HepG2 (cell line): ENCODE data around the gene TWNK. TPM values are rescaled to one million over a fixed set of nuclear protein-coding genes. Genes with fewer than 3 reads are reported as not detected.

Source experiments
- CBX1 ChIP-seq: IDR thresholded peaks from one replicate; pipeline ENCODE4 v1.6.1; 2016; ENCODE audit warnings: antibody characterized with exemption, low read depth
- CEBPG ChIP-seq: IDR thresholded peaks from 2 replicates; pipeline ENCODE4 v1.6.1; 2016
- CENPBD1 ChIP-seq: sonication (generic); formaldehyde crosslinking; IDR thresholded peaks from 2 replicates; pipeline ENCODE4 v1.8.0; 2022; ENCODE audit warnings: missing genetic modification reagents, low read depth, mild to moderate bottlenecking, borderline replicate concordance
- DZIP1 ChIP-seq: sonication (generic); formaldehyde crosslinking; IDR thresholded peaks from 2 replicates; pipeline ENCODE4 v1.5.0; 2020; ENCODE audit warnings: mild to moderate bottlenecking, missing genetic modification reagents
- E2F1 ChIP-seq: sonication (generic); formaldehyde crosslinking; IDR thresholded peaks from 2 replicates; pipeline ENCODE4 v1.5.0; 2020; ENCODE audit warnings: missing genetic modification reagents
- EZH2 ChIP-seq: conservative IDR thresholded peaks from 2 replicates; pipeline ENCODE4 v1.6.1; 2012; ENCODE audit warnings: mild to moderate bottlenecking, low read depth, low read length, moderate library complexity
- HNF1B ChIP-seq: sonication (generic); formaldehyde crosslinking; IDR thresholded peaks from 2 replicates; pipeline ENCODE4 v1.5.1; 2020; ENCODE audit warnings: mild to moderate bottlenecking, moderate library complexity, missing genetic modification reagents
- HNF4A ChIP-seq: sonication (generic); formaldehyde crosslinking; IDR thresholded peaks from 2 replicates; pipeline ENCODE4 v1.4.0; 2020; ENCODE audit warnings: missing genetic modification reagents
- HNRNPK ChIP-seq: fragments of 200-400 bp; formaldehyde crosslinking; IDR thresholded peaks from 2 replicates; pipeline ENCODE4 v1.6.1; 2018; ENCODE audit warnings: low read length, low read depth, moderate library complexity, mild to moderate bottlenecking; ENCODE audit not compliant: poor library complexity, severe bottlenecking
- JARID2 ChIP-seq: sonication (generic); formaldehyde crosslinking; IDR thresholded peaks from 2 replicates; pipeline ENCODE4 v1.8.1; 2023; ENCODE audit warnings: missing genetic modification reagents, inconsistent platforms; ENCODE audit not compliant: insufficient replicate concordance
- MED8 ChIP-seq: sonication (generic); formaldehyde crosslinking; IDR thresholded peaks from 2 replicates; pipeline ENCODE4 v1.8.1; 2023; ENCODE audit warnings: mild to moderate bottlenecking, missing genetic modification reagents; ENCODE audit not compliant: insufficient replicate concordance
- MIER2 ChIP-seq: IDR thresholded peaks from 2 replicates; pipeline ENCODE4 v1.6.1; 2016; ENCODE audit warnings: missing biosample characterization, missing genetic modification reagents
- PHF8 ChIP-seq: sonication (generic); formaldehyde crosslinking; IDR thresholded peaks from 2 replicates; pipeline ENCODE4 v1.5.0; 2020; ENCODE audit warnings: missing genetic modification reagents
- SSRP1 ChIP-seq: IDR thresholded peaks from 2 replicates; pipeline ENCODE4 v1.6.1; 2016; ENCODE audit warnings: control low read depth
- ZFYVE20 ChIP-seq: sonication (generic); formaldehyde crosslinking; IDR thresholded peaks from 2 replicates; pipeline ENCODE4 v1.8.0; 2023; ENCODE audit warnings: low read depth, mild to moderate bottlenecking, moderate library complexity, missing genetic modification reagents, borderline replicate concordance
- ZNF12 ChIP-seq: sonication (generic); formaldehyde crosslinking; IDR thresholded peaks from 2 replicates; pipeline ENCODE4 v1.5.0; 2020; ENCODE audit warnings: missing genetic modification reagents
- ZNF577 ChIP-seq: sonication (generic); formaldehyde crosslinking; IDR thresholded peaks from 2 replicates; pipeline ENCODE4 v1.4.0; 2020; ENCODE audit warnings: mild to moderate bottlenecking, low read depth, missing genetic modification reagents, borderline replicate concordance
- ZNF607 ChIP-seq: sonication (generic); formaldehyde crosslinking; IDR thresholded peaks from 2 replicates; pipeline ENCODE4 v1.5.1; 2020; ENCODE audit warnings: missing genetic modification reagents, mild to moderate bottlenecking, borderline replicate concordance
- ZNF839 ChIP-seq: sonication (generic); formaldehyde crosslinking; IDR thresholded peaks from 2 replicates; pipeline ENCODE4 v1.4.0; 2020; ENCODE audit warnings: missing genetic modification reagents, mild to moderate bottlenecking, borderline replicate concordance
- polyA plus RNA-seq, 8 experiments: library from polyadenylated mRNA; depleted of rRNA in 3 of 8; stranded (reverse) in 7 of 8; unstranded in 1 of 8; fragments of >200 nt; fragmentation: Illumina TruSeq in 4 of 8; extraction: Trizol in 4 of 8; gene quantifications; 2 replicates each; pipeline versions ENCODE4 v1.2.1 to v1.2.3, GENCODE V29; 2011 to 2016; ENCODE audit warnings: low read depth in 4 of 8, missing spikeins in 1 of 8, mixed read lengths in 1 of 8; ENCODE audit not compliant: insufficient read depth in 1 of 8
- total RNA-seq, 5 experiments: library from RNA; depleted of rRNA; stranded (reverse); fragments of >200 nt; fragmentation: Illumina TruSeq; extraction: Trizol; gene quantifications; 2 replicates each; pipeline ENCODE4 v1.2.3, GENCODE V29; 2016; ENCODE audit warnings: low read depth in 1 of 5

The TWNK gene
- total and polyA plus RNA-seq, 2 of the 13 experiments (the other 11 are each of a cell fraction or from before 2014, with no cell fraction given), result 10.7 to 16.5 TPM

GRCh38 chr10:100969187-100970075 lies 17.9 kb upstream of the TWNK start, which contains the start of gene SEMA4G (continued):
- TF ChIP-seq HNF1B (CRISPR knock-in tag), result peak; percentile 51
- TF ChIP-seq CBX1, result no peak
- TF ChIP-seq MIER2 (CRISPR knock-in tag), result no peak
- TF ChIP-seq EZH2, result no peak
- TF ChIP-seq E2F1 (CRISPR knock-in tag), result no peak; the same call in 1 of the 2 replicates
- no peak for TF ChIP-seq DZIP1 (CRISPR knock-in tag)
- TF ChIP-seq SSRP1 (CRISPR knock-in tag), result no peak; the same call in 1 of the 2 replicates
- no peak for TF ChIP-seq CEBPG (CRISPR knock-in tag)
- peak; percentile 78 for TF ChIP-seq MED8
- peak; percentile 77 for TF ChIP-seq PHF8 (CRISPR knock-in tag)
- no peak for TF ChIP-seq ZFYVE20 (CRISPR knock-in tag)
- no peak for TF ChIP-seq CENPBD1 (CRISPR knock-in tag)
- peak; percentile 65 for TF ChIP-seq HNRNPK
- no peak for TF ChIP-seq ZNF577 (CRISPR knock-in tag)
- no peak for TF ChIP-seq JARID2 (CRISPR knock-in tag)
- TF ChIP-seq ZNF607 (CRISPR knock-in tag), result peak; percentile 56
- TF ChIP-seq HNF4A (CRISPR knock-in tag), result no peak; the same call in 1 of the 2 replicates
- TF ChIP-seq ZNF839 (CRISPR knock-in tag), result no peak
- no peak for TF ChIP-seq ZNF12 (CRISPR knock-in tag)
